RKO (cell line): ENCODE measurements around the gene GNG11.

Experiments used
- DNase-seq: peaks from one replicate; pipeline ENCODE4 v3.0.0-alpha.2; 2016; ENCODE audit warnings: low spot score

The GNG11 gene

GRCh38 chr7:93948106-93948505 is 26.6 kb downstream of the GNG11 start:
- DNase-seq, result no peak

- no peak for DNase-seq
These were observed 27.3 kb downstream of the GNG11 start for GRCh38 chr7:93948873-93949272.

GRCh38 chr7:93949423-93949822 is 27.9 kb downstream of the GNG11 start:
- DNase-seq, result peak; percentile 18

- no peak for DNase-seq
These were observed 33.8 kb downstream of the GNG11 start for GRCh38 chr7:93955304-93955703.

- DNase-seq, result no peak
These were observed 36.2 kb downstream of the GNG11 start for GRCh38 chr7:93957767-93958166.

- peak; percentile 36 for DNase-seq
These were observed 36.7 kb downstream of the GNG11 start for GRCh38 chr7:93958216-93958615.

GRCh38 chr7:93958651-93959050 is 37.1 kb downstream of the GNG11 start:
- DNase-seq, result no peak

- no peak for DNase-seq
These were observed 39.5 kb downstream of the GNG11 start for GRCh38 chr7:93960986-93961385.

GRCh38 chr7:93964262-93964661 is 42.7 kb downstream of the GNG11 start:
- no peak for DNase-seq

GRCh38 chr7:93964813-93965212 is 43.3 kb downstream of the GNG11 start:
- no peak for DNase-seq

- no peak for DNase-seq
These were observed 47.5 kb downstream of the GNG11 start for GRCh38 chr7:93968911-93969620.

GRCh38 chr7:93972029-93972725 is 50.6 kb downstream of the GNG11 start:
- no peak for DNase-seq

- peak; percentile 71 for DNase-seq
These were observed 51.6 kb downstream of the GNG11 start for GRCh38 chr7:93973134-93973533.

GRCh38 chr7:93977211-93977950 is 55.8 kb downstream of the GNG11 start:
- DNase-seq, result no peak
